IPS DF 6.9 (cell line): ENCODE results near the gene HTRA2.
"Not testable (repeated sequence)": the region's sequence is repeated elsewhere in the genome, so short reads cannot be mapped to it uniquely, and the experiment has no call there.

Experiments
- DNase-seq: peaks from one replicate; pipeline ENCODE4 v3.0.0-alpha.2; 2013; ENCODE audit warnings: low read depth, low spot score
- H3K27ac ChIP-seq: one replicate; pipeline ENCODE4 v1.5.1; 2013; ENCODE audit warnings: low read length, control low read depth
- H3K27me3 ChIP-seq: 2 replicates; pipeline ENCODE4 v1.6.1; 2013; ENCODE audit warnings: mild to moderate bottlenecking, low read length; ENCODE audit not compliant: control insufficient read depth, insufficient read depth
- H3K36me3 ChIP-seq: 2 replicates; pipeline ENCODE4 v1.6.1; 2013; ENCODE audit warnings: low read length; ENCODE audit not compliant: control insufficient read depth, insufficient read depth
- H3K4me1 ChIP-seq: 2 replicates; pipeline ENCODE4 v1.6.1; 2013; ENCODE audit warnings: low read length; ENCODE audit not compliant: control insufficient read depth, insufficient read depth
- H3K4me3 ChIP-seq: 2 replicates; pipeline ENCODE4 v1.5.1; 2013; ENCODE audit warnings: mild to moderate bottlenecking, low read length
- H3K9me3 ChIP-seq: 2 replicates; pipeline ENCODE4 v1.6.1; 2013; ENCODE audit warnings: low read length, inconsistent platforms; ENCODE audit not compliant: control insufficient read depth, insufficient read depth
- WGBS: extraction: QIAGEN DNeasy Blood & Tissue Kit; methylation state at CpG from one replicate; pipeline ENCODE4 v1.1.7; 2013; ENCODE audit warnings: mixed read lengths, missing lambda C conversion rate; ENCODE audit not compliant: insufficient read length, insufficient coverage; 5-methylcytosine and 5-hydroxymethylcytosine counted together

HTRA2 gene

GRCh38 chr2:74554820-74555531 is 25.2 kb downstream of the HTRA2 start:
- peaks cover 5% of the 10 kb centered on the region; the same call in 1 of the 2 replicates for H3K27me3 ChIP-seq
- no CpG with 5 or more reads among the region's 58 CpGs for WGBS
- H3K27ac ChIP-seq: no peak overlapping the region
- no peaks in the 10 kb centered on the region for H3K36me3 ChIP-seq
- H3K4me3 ChIP-seq: peak overlapping the region; percentile 80
- no peaks in the 10 kb centered on the region for H3K9me3 ChIP-seq
- DNase-seq: no peak
- H3K4me1 ChIP-seq: peaks cover 4% of the 10 kb centered on the region; the same call in 1 of the 2 replicates

- no CpG with 5 or more reads among the region's 17 CpGs for WGBS
- Histone ChIP-seq H3K27ac (no peak overlapping the region), H3K4me1 (peaks cover 5% of the 10 kb centered on the region; the same call in 1 of the 2 replicates), H3K36me3 (no peaks in the 10 kb centered on the region), H3K9me3 (no peaks in the 10 kb centered on the region), H3K27me3 (peaks cover 3% of the 10 kb centered on the region; the same call in 1 of the 2 replicates), H3K4me3 (peak overlapping the region; percentile 80; the same call in 1 of the 2 replicates)
- no peak for DNase-seq
Observed at GRCh38 chr2:74555610-74556103, 25.9 kb downstream of the HTRA2 start.

GRCh38 chr2:74556159-74556558 is 26.4 kb downstream of the HTRA2 start:
- H3K27me3 ChIP-seq: peaks cover 3% of the 10 kb centered on the region; the same call in 1 of the 2 replicates

GRCh38 chr2:74556831-74557370 is 27.2 kb downstream of the HTRA2 start:
- no CpG with 5 or more reads among the region's 6 CpGs for WGBS
- no peak overlapping the region for H3K27ac ChIP-seq
- no peak overlapping the region for H3K4me3 ChIP-seq
- peaks cover 3% of the 10 kb centered on the region; the same call in 1 of the 2 replicates for H3K27me3 ChIP-seq
- H3K9me3 ChIP-seq: no peaks in the 10 kb centered on the region
- H3K4me1 ChIP-seq: peaks cover 5% of the 10 kb centered on the region; the same call in 1 of the 2 replicates
- DNase-seq: no peak
- H3K36me3 ChIP-seq: no peaks in the 10 kb centered on the region

More at GRCh38 chr2:74556159-74556558, 26.4 kb downstream of the HTRA2 start:
- DNase-seq: no peak
- no peaks in the 10 kb centered on the region for H3K36me3 ChIP-seq
- WGBS: no CpG with 5 or more reads among the region's 14 CpGs
- H3K4me1 ChIP-seq: peaks cover 5% of the 10 kb centered on the region; the same call in 1 of the 2 replicates
- H3K27ac ChIP-seq: no peak overlapping the region
- H3K4me3 ChIP-seq: no peak overlapping the region
- H3K9me3 ChIP-seq: no peaks in the 10 kb centered on the region

GRCh38 chr2:74558284-74559230 is 28.8 kb downstream of the HTRA2 start:
- Histone ChIP-seq H3K27me3 (peaks cover 3% of the 10 kb centered on the region; the same call in 1 of the 2 replicates), H3K36me3 (no peaks in the 10 kb centered on the region), H3K27ac (no peak overlapping the region), H3K9me3 (no peaks in the 10 kb centered on the region), H3K4me1 (peaks cover 5% of the 10 kb centered on the region; the same call in 1 of the 2 replicates), H3K4me3 (no peak overlapping the region)
- WGBS: no CpG with 5 or more reads among the region's 7 CpGs
- no peak for DNase-seq

GRCh38 chr2:74559912-74560311 is 30.2 kb downstream of the HTRA2 start:
- H3K4me1 ChIP-seq: peaks cover 5% of the 10 kb centered on the region; the same call in 1 of the 2 replicates
- no peak overlapping the region for H3K27ac ChIP-seq
- no peaks in the 10 kb centered on the region for H3K9me3 ChIP-seq
- H3K27me3 ChIP-seq: peaks cover 3% of the 10 kb centered on the region; the same call in 1 of the 2 replicates
- H3K4me3 ChIP-seq: no peak overlapping the region
- peaks cover 3% of the 10 kb centered on the region; the same call in 1 of the 2 replicates for H3K36me3 ChIP-seq
- no CpG with 5 or more reads among the region's 5 CpGs for WGBS
- DNase-seq: no peak

GRCh38 chr2:74560591-74560990 is 30.9 kb downstream of the HTRA2 start:
- peaks cover 5% of the 10 kb centered on the region; the same call in 1 of the 2 replicates for H3K4me1 ChIP-seq
- H3K4me3 ChIP-seq: no peak overlapping the region
- no CpG with 5 or more reads among the region's 6 CpGs for WGBS
- DNase-seq: no peak
- no peak overlapping the region for H3K27ac ChIP-seq
- H3K9me3 ChIP-seq: no peaks in the 10 kb centered on the region
- peaks cover 2% of the 10 kb centered on the region; the same call in 1 of the 2 replicates for H3K27me3 ChIP-seq
- peaks cover 3% of the 10 kb centered on the region; the same call in 1 of the 2 replicates for H3K36me3 ChIP-seq

- H3K9me3 ChIP-seq, H3K27me3 ChIP-seq, H3K4me3 ChIP-seq, H3K4me1 ChIP-seq, H3K27ac ChIP-seq, DNase-seq, H3K36me3 ChIP-seq: not testable (repeated sequence)
- no CpG with 5 or more reads among the region's 1 CpG for WGBS
Observed at GRCh38 chr2:74561022-74561421, 31.3 kb downstream of the HTRA2 start.

GRCh38 chr2:74562126-74562775 is 32.5 kb downstream of the HTRA2 start:
- Histone ChIP-seq H3K27ac (no peak overlapping the region), H3K27me3 (no peaks in the 10 kb centered on the region), H3K4me3 (no peak overlapping the region), H3K4me1 (peaks cover 3% of the 10 kb centered on the region; the same call in 1 of the 2 replicates), H3K9me3 (no peaks in the 10 kb centered on the region), H3K36me3 (peaks cover 3% of the 10 kb centered on the region; the same call in 1 of the 2 replicates)
- DNase-seq: no peak
- no CpG with 5 or more reads among the region's 7 CpGs for WGBS
